HG02571 (cell line): ENCODE measurements around the gene ENPP6.
"Not testable (repeated sequence)": the region's sequence is repeated elsewhere in the genome, so short reads cannot be mapped to it uniquely, and the experiment has no call there.

Source experiments
- ATAC-seq: cut with Tn5 transposase; IDR thresholded peaks from one replicate; pipeline ENCODE4 v1.9.1; 2021; ENCODE audit warnings: mild to moderate bottlenecking, moderate library complexity; ENCODE audit not compliant: unreplicated experiment

Gene ENPP6

DNA sequence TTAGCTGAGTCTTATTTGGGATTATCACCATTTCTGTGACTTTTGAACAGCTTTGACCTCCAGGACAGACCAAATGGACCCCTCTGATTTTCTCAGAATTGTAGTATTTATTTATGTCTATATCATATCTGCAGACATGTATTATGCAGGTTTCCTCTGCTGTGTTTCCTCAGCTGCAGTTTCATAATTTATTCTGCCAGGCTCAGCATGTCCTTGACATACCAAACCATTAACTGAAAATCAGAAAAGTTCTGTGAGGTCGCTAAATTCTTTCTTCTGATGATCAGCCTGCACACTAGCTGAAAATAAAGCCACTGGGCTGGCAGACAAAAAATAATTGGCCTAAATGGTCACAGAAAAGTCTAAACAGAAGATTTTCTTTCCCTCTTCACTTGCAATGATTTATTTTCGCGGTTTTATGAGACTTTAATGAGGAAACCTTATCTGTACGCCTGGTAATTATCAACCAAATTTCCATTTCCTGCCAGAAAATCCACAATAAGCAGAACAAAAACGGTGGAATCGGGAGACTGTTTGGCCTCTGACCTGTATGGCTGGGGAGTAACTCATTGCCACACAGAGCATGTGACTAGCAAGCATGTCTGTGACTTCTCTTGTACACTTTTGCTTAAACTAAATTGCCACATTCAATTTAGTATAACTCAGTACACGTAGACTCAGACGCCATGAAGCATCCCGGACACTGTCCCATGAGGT is 150.9 kb downstream of the ENPP6 start:
- ATAC-seq: no peak

DNA sequence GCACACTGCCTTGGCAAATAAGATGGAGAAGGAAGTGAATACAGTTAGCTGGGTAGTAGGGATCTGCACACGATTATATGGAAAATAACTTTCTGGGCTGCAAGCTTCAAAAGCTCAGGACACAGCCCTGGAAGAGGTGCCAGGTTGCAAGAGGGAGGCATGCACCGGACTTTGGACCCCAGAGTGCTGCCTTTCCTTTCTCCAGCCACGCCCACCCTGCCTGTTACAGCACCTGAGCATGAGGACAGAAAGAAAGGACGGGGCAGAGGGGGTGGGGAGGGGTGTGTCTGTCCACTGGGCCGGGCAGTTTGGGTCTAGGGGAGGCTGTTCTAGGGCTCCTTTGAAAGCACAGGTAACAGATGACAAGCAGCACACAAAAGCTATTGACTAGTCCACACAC is 152.8 kb downstream of the ENPP6 start:
- ATAC-seq: no peak

DNA sequence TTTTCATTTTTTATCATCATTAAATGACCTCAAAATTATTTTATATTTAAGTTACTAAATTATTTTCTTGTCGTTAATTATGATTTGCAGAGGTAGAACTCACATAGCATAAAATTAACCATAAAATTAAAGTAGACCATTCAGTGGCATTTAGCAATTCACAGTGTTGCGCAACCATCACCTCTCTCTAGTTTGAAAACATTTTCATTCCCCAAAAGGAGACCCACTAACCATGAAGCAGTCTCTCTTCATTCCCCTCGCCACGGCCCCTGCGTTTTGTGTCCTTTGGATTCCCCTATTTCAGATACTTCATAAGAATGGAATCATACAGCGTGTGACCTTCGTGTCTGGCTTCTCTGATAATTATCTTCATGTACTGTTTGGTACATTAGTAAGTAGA is 154.9 kb downstream of the ENPP6 start:
- ATAC-seq: no peak

DNA sequence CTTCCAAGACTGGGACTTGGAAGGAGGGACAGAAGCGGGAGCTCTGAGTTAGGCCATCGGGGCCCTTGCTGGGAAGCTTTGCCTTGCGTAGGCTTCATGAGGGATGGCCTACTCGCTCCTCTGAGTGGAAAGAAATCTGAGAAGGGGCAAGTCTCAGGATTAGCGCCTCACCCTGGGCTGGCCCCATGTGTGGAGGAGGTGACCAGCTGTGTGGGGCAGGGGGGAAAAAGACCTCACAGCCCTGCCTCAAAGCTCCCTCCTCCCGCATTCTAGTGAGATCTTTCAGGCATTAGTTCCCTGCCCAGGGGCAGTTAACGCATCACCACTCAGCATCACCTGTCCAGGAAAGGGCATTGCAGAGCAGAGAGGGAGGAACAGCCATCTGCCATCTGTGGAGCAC is 156.1 kb downstream of the ENPP6 start:
- no peak for ATAC-seq

DNA sequence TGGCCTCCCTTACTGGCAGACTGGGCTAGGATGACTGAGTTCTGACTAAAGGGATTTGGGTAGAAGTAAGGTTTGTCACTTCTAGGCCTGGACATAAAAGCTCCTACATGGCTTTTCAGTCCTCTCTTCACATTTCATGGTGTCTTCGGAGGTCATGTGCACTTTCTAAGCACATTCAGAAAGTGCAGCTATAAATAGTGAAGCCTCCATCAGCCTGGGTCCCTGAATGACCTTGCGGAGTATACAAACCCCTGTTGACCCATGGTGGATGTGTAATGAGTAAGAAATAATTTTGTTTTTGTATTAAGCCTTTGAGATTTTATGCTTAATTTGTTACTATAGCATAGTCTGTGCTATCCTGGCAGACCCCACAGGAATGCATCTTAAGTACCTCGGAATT is 158.6 kb downstream of the ENPP6 start:
- no peak for ATAC-seq

DNA sequence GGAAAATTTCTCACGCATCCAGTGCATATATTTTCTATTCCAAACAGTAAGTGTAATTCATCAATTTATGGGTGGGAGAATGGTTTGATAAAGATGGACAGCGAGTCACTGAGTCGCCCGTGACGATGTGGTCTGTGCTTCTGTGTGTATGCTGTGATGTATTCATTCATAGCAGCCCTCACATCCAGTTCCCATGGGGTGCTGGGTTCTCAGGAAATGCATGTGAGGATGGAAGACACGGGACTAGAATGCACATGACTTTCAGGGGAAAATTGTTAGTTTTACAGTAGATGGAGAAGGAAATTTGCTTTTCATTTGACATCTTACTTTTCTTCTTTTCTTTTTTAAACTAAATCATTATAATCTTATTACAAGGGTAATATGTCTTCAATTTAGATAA is 159.6 kb downstream of the ENPP6 start:
- no peak for ATAC-seq

DNA sequence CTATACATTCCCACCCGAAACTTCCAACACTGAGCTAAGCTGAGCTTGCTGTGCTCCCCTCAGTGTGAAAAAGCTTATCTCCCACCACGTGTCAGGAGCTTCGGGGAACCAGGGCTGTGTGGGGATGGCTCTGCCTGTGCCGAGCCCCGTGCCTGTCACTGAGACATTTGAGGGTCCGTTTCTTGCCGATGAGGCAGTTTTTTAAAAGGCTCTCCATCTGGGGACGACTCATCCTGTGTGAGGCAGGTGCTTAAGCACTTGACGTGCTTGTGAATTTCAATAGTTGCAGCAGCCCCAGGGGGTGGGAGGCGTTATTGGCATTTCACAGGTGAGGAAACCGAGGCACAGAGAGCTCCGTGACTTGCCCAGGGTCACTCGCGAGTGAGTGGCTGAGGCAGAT is 160.8 kb downstream of the ENPP6 start:
- no peak for ATAC-seq

DNA sequence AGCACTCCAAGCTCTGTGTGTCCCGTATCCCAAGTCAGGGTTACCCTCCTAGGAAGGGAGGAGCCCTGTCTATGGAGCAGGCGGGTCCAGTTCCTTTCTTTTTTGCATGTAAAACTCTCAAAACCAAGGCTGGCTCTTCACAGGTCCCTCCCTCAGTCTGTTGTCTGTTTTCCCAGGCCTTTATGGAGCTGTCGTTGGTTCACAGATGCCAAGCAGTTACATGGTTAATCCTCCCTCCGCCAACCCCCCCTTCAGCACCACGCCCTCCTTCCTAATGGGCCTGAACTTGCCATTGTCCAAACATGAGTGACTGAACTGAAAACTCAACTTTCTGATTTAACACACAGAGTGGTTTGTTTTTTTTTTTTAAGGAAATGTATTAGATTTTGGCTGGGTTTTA is 164.2 kb downstream of the ENPP6 start:
- no peak for ATAC-seq

DNA sequence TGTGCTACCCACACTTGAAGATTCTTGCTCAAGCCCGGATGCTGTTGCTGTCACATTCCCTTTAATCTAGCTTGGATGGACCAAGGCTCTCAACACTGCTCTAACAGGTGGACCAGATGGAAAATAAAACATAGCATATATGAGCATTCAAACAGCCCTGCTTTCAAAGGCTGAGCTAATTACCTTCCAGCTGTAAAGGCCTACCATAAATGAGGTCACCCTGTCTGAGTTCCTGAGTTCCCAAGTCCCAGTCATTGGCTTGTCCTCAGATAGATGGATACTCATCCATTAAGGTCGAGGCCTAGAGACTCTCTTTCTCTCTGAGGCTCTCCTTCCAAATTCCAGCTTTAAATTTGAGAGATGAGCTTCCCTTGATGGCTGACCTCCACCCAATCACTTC is 165.1 kb downstream of the ENPP6 start:
- no peak for ATAC-seq

DNA sequence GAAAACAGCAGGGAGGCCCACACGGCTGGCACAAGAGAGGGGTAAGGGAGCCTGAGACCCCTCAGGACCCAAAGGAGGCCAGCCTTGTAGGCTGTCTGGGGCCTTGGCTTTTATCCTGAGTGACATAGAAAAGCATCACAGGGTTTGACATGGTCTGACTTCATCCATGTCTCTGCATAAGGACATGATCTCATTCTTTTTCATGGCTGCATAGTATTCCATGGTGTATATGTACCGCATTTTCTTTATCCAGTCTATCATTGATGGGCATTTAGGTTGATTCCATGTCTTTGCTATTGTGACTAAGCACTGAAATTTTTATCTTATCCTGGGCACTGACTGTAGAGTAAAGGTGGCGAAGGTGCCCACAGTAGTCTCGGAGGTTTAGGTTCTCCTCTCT is 166.4 kb downstream of the ENPP6 start:
- ATAC-seq: not testable (repeated sequence)

DNA sequence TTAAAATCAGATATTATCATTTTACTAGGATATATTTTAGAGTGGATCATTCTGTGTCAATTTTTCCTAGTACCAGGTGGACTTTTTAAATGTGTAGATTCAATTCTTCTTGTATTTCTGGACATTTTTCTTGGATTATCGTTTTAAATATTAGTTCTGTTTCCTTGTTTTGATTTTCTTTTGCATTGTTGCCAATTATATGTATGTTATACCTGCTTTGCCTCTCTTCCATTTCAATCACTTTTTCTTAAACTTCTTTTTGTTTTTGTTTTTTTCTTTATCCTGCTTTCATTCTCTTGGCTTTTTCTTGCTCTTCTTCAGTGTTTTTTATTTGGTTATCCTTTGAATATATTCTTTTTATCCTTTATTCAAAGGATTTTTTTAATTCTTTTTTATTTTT is 171.5 kb downstream of the ENPP6 start:
- no peak for ATAC-seq

DNA sequence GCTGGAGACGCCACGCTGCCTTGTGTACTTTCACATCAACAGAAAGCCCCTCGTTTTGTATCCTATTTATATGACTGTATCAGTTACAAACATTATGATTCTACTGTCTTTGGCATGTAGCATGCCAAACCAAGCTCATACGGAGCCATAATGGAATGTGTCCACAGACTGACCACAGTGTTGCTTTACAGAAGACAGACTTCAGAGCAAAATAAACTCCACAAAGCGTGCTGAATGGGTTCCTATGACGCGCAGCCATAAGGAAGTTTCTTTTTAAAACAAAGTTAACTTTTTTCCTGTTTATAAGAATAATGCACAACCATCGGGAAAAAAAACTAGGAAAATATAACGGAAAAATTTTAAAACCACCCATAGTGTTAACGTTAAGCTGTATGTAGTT is 176.5 kb downstream of the ENPP6 start:
- no peak for ATAC-seq

DNA sequence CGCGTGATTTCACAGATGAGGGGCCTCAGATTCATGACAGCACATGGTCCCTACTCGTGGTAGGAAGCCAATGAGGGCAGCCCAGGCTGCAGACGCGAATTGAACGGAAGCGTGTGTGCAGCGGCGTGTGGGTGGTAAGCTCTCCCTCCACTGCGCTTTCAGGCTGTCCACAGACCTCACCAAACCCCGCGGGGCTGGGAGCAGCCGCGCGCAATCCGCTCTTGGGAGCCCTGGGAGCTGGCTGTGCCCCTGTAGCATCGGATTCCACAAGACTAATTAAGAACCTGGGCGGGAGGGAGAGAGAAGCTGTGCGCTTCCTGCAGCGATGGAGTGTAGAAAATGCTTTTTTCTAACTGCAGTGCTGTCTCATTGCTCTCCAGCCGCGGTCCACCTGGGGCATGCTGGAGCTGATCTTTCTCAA is 177.7 kb downstream of the ENPP6 start:
- no peak for ATAC-seq
